Activated T-helper 1 cell treated with anti-CD3 and anti-CD28 coated beads, Interleukin-2, amount 50 U/mL, for 16 hours (primary cell): ENCODE measurements around the gene SPTY2D1.
A peak's percentile ranks its signal among the peaks of the same experiment; 100 is the strongest.
"Not testable (repeated sequence)": the region's sequence is repeated elsewhere in the genome, so short reads cannot be mapped to it uniquely, and the experiment has no call there.

Experiments used
- DNase-seq, 2 donors: peaks; one replicate each; pipeline ENCODE4 v3.0.0-alpha.2; 2020; ENCODE audit warnings: low read depth in 1 of 2, low spot score in 1 of 2

The SPTY2D1 gene

GRCh38 chr11:18634140-18635032 lies at the start of gene SPTY2D1:
Gene SPTY2D1, minus strand, starts transcription at chr11:18634342. Its CDS starts 85 bp downstream, at chr11:18634257.
- peak; percentile 94 to 96 for DNase-seq

DNA sequence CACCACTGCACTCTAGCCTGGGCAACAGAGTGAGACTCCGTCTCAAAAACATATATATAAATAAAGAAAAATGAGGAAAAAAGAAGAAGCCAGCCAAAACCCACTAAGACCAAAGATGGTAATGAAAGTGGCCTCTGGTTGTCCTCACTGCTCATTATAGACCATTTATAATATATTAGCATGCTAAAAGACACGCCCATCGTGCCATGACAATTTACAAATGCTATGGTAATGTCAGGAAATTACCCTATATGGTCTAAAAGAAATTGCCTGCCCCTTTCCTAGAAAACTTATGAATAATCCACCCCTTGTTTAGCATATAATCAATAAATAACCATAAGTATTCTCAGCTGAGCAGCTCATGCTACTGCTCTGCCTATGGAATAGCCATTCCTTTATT lies 48.3 kb upstream of the SPTY2D1 start:
- DNase-seq: no peak

DNA sequence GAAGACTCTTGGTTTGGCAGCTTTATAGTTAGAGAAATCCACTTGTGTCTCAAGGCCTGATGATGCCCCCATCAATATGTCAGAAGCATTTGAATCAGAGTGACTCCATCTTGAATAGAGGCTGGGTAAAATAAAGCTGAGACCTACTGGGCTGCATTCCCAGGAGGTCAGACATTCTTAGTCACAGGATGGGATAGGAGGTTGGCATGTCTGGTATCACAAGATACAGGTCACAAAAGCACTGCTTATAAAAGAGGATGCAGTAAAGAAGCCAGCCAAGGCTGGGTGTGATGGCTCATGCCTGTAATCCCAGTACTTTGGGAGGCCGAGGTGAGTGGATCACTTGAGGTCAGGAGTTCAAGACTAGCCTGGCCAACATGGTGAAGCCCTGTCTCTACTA lies 47.8 kb upstream of the SPTY2D1 start:
- not testable (repeated sequence) for DNase-seq

- no peak for DNase-seq
Measured at GRCh38 chr11:18677560-18677959, 43.4 kb upstream of the SPTY2D1 start.

DNA sequence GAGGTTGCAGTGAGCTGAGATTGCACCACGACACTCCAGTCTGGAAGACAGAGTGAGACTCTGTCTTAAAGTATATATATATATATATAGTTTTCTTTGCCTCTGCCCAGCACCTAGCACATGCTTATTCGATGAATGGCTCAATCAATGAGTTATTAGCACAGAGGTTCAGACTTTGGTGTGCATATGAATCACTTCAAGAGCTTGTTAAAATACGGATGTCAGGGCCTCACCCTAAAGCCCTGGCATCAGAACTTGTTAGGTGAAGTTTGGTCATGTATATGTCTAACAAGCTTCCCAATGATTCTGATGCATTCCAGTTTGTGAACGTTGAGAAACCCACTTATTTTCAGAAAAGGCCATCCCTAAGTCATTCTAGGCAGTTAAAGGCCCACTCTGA lies 42.7 kb upstream of the SPTY2D1 start:
- DNase-seq: no peak

- peak in 1 of 2 donors; percentile 7 for DNase-seq
Measured at GRCh38 chr11:18672209-18672608, 38.1 kb upstream of the SPTY2D1 start.

GRCh38 chr11:18671246-18671645 lies 37.1 kb upstream of the SPTY2D1 start:
- no peak for DNase-seq

DNA sequence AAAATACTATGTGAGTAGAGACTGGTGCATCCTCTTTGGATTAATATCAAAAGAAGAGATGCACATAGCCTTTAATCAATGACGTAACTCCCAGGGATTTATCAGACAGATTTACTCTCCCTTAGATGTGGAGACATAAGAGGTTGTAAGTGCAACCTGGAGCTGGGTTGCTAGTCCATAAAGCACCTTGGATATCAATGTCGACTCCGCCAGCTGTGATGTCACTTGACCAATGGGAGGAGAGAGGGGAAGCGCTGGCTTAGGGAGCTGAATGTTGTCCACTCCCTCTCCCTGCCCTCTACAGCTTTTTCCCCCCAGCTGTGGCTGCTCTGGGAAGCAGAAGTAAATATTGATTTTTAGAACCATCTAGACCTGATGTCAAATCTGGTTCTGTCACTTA lies 35.6 kb upstream of the SPTY2D1 start:
- no peak for DNase-seq

DNA sequence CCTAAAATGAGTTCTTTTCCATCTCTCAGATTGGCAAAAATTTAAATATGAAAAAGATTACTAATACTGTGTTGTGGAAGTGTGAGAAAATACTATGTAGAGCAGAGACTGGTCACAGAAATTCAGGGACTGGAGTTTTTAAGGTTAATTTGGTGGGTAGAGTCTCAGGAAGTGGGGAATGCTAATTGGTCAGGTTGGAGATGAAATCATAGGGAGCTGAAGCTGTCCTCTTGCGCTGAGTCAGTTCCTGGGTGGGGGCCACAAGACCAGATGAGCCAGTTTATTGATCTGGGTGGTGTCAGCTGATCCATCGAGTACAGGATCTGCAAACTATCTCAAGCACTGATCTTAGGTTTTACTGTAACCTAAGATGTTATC lies 35.1 kb upstream of the SPTY2D1 start:
- DNase-seq: no peak

DNA sequence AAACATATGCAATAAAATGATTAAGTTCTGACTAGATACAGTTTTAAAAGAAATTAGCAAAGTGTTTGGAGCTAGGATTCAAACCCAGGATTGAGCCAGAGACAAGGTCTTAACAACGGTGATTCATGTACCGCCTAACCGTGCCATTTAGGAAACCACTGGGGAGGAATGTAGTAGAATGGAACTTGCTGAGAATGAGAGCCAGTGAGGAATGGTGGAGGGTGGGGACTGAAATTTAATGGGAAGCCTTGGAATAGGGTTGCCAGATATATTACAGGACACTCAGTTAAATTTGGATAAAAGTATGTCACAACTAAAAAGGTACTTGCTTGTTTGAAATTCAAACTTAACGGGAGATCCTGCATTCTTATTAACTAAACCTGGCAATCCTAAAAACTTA lies 34.0 kb upstream of the SPTY2D1 start:
- no peak for DNase-seq

GRCh38 chr11:18665353-18665872 lies 31.3 kb upstream of the SPTY2D1 start:
- not testable (repeated sequence) for DNase-seq

DNA sequence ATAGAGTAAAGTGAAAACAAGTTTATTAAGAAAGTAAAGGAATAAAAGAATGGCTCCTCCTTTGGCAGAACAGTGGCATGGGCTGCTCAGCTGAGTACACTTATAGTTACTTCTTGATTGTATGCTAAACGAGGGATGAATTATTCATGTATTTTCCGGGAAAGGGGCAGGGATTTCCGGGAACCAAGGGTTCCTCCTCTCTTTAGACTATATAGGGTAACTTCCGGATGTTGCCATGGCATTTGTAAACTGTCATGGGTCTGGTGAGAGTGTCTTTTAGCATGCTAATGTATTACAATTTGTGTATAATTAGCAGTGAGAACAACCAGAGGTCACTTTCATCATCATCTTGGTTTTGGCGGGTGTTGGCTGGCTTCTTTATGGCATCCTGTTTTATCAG lies 23.5 kb upstream of the SPTY2D1 start:
- no peak for DNase-seq

GRCh38 chr11:18650859-18651557 lies 16.9 kb upstream of the SPTY2D1 start:
- DNase-seq: no peak

- no peak for DNase-seq
Measured at GRCh38 chr11:18650353-18650752, 16.2 kb upstream of the SPTY2D1 start.

GRCh38 chr11:18643034-18643433 lies 8.9 kb upstream of the SPTY2D1 start:
- DNase-seq: not testable (repeated sequence)

DNA sequence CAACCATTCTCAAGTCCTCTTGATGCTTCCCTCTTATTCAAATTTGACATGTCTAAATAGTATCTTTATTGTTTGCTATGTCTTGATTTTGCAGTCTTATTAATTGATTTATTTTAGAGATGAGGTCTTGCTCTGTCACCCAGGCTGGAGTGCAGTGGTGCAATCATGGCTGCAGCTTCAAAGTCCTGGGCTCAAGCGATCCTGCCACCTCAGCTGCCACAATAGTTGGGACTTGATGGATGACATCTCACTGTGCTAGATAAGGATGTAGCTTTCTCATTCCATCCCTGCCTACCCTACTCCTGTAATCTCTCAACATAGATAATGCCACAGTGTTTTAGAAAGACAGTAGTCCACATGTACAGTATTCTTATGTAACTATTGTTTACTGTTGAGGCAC lies 7.5 kb upstream of the SPTY2D1 start:
- no peak for DNase-seq

DNA sequence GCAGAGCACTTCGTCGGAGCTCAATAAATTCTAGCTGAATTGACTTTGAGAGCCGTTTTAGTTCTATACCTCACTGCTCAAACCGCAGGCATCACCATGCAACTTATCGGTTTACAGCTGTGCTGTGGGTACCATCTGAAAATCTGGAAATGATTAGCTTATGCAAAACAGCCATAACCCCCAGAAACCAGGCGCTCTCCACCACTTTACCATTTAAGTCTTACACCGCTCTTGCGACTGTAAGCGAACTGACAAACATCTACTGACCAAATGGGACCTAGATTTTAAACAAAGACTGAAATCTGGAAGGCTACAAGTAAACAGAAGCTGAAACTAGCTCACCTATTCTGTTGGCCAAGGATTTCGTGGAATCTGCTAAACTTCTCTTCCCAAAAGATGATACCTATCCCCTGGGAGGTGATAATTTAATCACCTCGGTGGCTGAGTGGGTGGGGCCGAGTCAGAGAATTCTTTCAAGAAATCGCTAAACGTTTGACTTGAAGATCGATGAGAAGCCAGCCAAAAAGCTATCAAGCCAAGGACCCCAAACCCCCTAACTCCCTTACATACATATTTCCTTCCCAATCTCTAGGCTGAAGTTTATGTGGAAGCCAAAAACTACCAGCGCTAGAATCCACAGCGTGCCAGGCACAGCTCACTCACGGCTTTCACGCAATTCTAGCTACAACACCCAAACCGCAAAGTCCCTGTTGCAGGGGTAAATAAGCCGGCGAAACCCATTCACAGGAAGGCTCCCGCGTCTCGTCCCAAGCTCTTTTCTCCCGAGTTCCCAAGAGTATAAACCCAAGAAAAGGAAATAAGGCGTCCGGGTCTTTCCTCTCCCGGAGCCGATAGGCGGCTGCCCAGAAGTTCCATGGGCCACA lies 644 bp downstream of the SPTY2D1 start:
- DNase-seq: no peak

GRCh38 chr11:18632841-18633240 lies 1.3 kb downstream of the SPTY2D1 start:
- no peak for DNase-seq

DNA sequence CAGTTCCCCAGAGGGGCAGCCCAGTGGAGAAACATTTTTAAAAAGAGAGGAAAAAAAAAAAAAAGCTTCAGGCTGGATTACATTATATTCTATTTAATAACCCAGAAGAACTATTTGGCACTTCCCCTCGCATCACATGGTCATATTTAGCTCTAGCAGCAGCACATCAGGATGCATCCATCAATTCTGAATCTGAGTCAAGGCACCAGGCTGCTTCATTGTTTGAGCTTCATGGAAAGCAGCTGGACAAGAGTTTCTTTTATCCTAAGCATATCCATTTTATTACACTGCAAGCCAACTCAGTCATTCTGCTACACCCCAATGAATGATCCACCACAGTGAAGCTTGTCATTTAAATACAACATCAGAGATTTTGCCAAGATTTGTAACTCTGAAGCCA lies 10.0 kb downstream of the SPTY2D1 start:
- no peak for DNase-seq

GRCh38 chr11:18623707-18624106 lies 10.4 kb downstream of the SPTY2D1 start:
- DNase-seq: no peak

DNA sequence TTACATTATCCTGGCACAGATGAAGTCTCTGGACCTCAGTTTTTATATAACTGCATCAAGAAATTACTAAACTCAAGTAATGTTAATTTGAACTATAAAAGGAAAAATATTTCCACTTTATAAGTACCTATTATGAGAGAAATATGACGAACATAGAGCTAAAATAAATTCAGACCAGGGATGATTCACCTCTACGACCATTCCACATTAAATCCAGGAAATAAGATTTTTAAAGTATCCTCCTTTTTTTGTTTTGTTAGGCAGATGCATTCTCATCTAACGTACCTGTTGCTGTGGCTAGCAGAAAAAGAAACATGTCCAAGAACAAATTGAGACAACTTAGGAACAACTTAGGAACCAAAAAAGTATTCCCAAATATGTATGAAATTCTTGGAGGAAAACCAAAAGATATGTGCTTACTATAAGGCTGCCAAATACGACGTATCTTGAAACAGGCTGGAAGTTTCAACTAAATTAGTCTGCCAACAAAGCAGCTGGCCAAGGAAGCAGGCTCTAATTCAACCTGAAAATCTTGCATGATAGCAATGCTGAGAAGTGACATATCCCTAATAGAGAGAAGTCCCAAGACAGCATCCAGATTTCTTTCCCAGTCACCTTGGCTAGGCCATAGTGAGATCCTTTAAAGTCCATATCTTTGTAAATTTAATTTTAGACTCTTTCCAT lies 15.7 kb downstream of the SPTY2D1 start:
- DNase-seq: no peak
